ENCODE data around the gene TBC1D20.

DNA sequence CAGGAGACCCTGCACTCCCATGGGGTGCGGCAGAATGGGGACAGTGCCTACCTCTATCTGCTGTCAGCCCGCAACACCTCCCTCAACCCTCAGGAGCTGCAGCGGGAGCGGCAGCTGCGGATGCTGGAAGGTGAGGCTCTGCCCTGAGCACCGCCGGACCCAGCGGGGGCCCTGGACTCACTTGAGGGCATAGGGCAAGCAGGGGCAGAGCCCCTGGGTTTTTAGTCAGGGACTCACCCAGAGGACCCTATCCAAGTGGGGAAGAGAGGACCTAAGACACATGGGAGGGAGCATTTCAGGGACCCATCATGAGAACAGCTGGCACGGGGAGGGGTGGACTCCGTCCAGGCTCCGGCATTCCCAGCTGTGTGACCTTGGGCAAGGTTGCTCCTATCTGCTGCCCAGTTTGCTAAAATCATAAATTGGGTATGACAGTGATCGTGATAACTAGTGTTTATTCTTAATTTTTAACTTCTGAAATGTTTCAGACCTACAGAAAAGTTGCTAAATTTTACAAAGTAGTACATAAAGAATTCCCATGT is 44.5 kb downstream of the TBC1D20 start:
- TF ChIP-seq, protein P1, sequence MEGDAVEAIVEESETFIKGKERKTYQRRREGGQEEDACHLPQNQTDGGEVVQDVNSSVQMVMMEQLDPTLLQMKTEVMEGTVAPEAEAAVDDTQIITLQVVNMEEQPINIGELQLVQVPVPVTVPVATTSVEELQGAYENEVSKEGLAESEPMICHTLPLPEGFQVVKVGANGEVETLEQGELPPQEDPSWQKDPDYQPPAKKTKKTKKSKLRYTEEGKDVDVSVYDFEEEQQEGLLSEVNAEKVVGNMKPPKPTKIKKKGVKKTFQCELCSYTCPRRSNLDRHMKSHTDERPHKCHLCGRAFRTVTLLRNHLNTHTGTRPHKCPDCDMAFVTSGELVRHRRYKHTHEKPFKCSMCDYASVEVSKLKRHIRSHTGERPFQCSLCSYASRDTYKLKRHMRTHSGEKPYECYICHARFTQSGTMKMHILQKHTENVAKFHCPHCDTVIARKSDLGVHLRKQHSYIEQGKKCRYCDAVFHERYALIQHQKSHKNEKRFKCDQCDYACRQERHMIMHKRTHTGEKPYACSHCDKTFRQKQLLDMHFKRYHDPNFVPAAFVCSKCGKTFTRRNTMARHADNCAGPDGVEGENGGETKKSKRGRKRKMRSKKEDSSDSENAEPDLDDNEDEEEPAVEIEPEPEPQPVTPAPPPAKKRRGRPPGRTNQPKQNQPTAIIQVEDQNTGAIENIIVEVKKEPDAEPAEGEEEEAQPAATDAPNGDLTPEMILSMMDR (IDR thresholded peaks at IDR 0.05): no peak
- no peak for TF ChIP-seq POLR2A (IDR thresholded peaks at IDR 0.05; ENCODE audit: low read depth)
- TF ChIP-seq POLR2AphosphoS5 (IDR thresholded peaks at IDR 0.05): no peak
- no peak for TF ChIP-seq EP300 (IDR thresholded peaks at IDR 0.05)
